ENCODE measurements around the gene GPR61. TPM values are rescaled to one million over a fixed set of nuclear protein-coding genes. Genes with fewer than 3 reads are reported as not detected.
A peak's percentile ranks its signal among the peaks of the same experiment; 100 is the strongest.

GPR61 gene
- total RNA-seq = under 1 TPM in 1 of 2 experiments, not detected in 1; 0.34 TPM

GRCh38 chr1:109539676-109540075, at the start of gene GPR61:
GPR61 (plus strand) TSS chr1:109539872; CDS start chr1:109543023, 3,151 bp downstream.
- Mint-ChIP-seq H3K27ac (no peak within 1 kb of the TSS), H3K4me3 (no peak within 1 kb of the TSS), H3K4me1 (no peaks in the 10 kb centered on the region), H3K36me3 (ENCODE audit: low read depth) (no peaks in the 10 kb centered on the region), H3K9me3 (ENCODE audit: low read depth) (no peaks in the 10 kb centered on the region), H3K27me3 (no peaks in the 10 kb centered on the region)
- CTCF ChIA-PET = interaction anchor here (0.6 to 21.9 kb wide), 7 partner anchors 7 to 237 kb away, joined by 3 to 864 read pairs (median 3); partner anchors contain the start of genes AMIGO1 and CYB561D1
- POLR2A ChIA-PET = no interaction called here
- DNase-seq (no peak), ATAC-seq (no peak)
- intact Hi-C loops (cut with DNase I, micrococcal nuclease) = no loop called here

- peak; percentile 27 for ATAC-seq
- no peak overlapping the region for H3K4me3 Mint-ChIP-seq
- H3K9me3 Mint-ChIP-seq (ENCODE audit: low read depth) = no peaks in the 10 kb centered on the region
- DNase-seq = peak; percentile 81
- H3K27ac Mint-ChIP-seq = no peak overlapping the region
- H3K27me3 Mint-ChIP-seq = no peaks in the 10 kb centered on the region
- ChIA-PET POLR2A (interaction anchor here (1.2 kb wide), 1 partner anchor 39 kb away, joined by 4 read pairs; no protein-coding TSS in a partner anchor), CTCF (interaction anchor here (0.6 to 26.9 kb wide), 17 partner anchors 8 to 974 kb away, joined by 3 to 864 read pairs (median 4); partner anchors contain the start of genes AMIGO1, GPR61 and PSMA5)
- intact Hi-C loops (cut with DNase I, micrococcal nuclease) = loop anchor here (5.0 kb wide), 3 partner anchors 57 to 542 kb away; partner anchors contain the start of genes GNAI3 (in 1 of the 2), PSRC1 (in 1 of the 2) and STRIP1 (in 1 of the 2)
- peaks cover 15% of the 10 kb centered on the region for H3K36me3 Mint-ChIP-seq (ENCODE audit: low read depth)
- H3K4me1 Mint-ChIP-seq = peaks cover 26% of the 10 kb centered on the region
These were observed 49.4 kb upstream of the GPR61 start for GRCh38 chr1:109490029-109490933.

GRCh38 chr1:109490934-109491302, 48.8 kb upstream of the GPR61 start:
- H3K36me3 Mint-ChIP-seq (ENCODE audit: low read depth) = peaks cover 17% of the 10 kb centered on the region
- DNase-seq (no peak), ATAC-seq (no peak)
- intact Hi-C loops (cut with DNase I, micrococcal nuclease) = loop anchor here (5.0 kb wide), 3 partner anchors 56 to 541 kb away; partner anchors contain the start of genes GNAI3 (in 1 of the 2), PSRC1 (in 1 of the 2) and STRIP1 (in 1 of the 2)
- H3K27me3 Mint-ChIP-seq = no peaks in the 10 kb centered on the region
- H3K27ac Mint-ChIP-seq = no peak overlapping the region
- H3K9me3 Mint-ChIP-seq (ENCODE audit: low read depth) = no peaks in the 10 kb centered on the region
- ChIA-PET CTCF (interaction anchor here (0.7 to 26.9 kb wide), 12 partner anchors 8 to 286 kb away, joined by 3 to 864 read pairs (median 5); partner anchors contain the start of genes AMIGO1, GPR61 and PSMA5), POLR2A (interaction anchor here (0.7 kb wide), 1 partner anchor 57 kb away, joined by 4 read pairs; no protein-coding TSS in a partner anchor)
- H3K4me1 Mint-ChIP-seq = peaks cover 29% of the 10 kb centered on the region
- no peak overlapping the region for H3K4me3 Mint-ChIP-seq

GRCh38 chr1:109491372-109491771, 48.3 kb upstream of the GPR61 start:
- Mint-ChIP-seq H3K4me3 (no peak overlapping the region), H3K9me3 (ENCODE audit: low read depth) (no peaks in the 10 kb centered on the region), H3K36me3 (ENCODE audit: low read depth) (peaks cover 17% of the 10 kb centered on the region), H3K27ac (no peak overlapping the region), H3K4me1 (peaks cover 31% of the 10 kb centered on the region), H3K27me3 (no peaks in the 10 kb centered on the region)
- ATAC-seq (no peak), DNase-seq (no peak)
- intact Hi-C loops (cut with DNase I, micrococcal nuclease) = loop anchor here (5.0 kb wide), 3 partner anchors 56 to 541 kb away; partner anchors contain the start of genes GNAI3 (in 1 of the 2), PSRC1 (in 1 of the 2) and STRIP1 (in 1 of the 2)
- CTCF ChIA-PET = interaction anchor here (0.7 to 26.9 kb wide), 12 partner anchors 8 to 287 kb away, joined by 3 to 864 read pairs (median 5); partner anchors contain the start of genes AMIGO1, GPR61 and PSMA5
- POLR2A ChIA-PET = interaction anchor here (0.7 kb wide), 1 partner anchor 57 kb away, joined by 4 read pairs; no protein-coding TSS in a partner anchor

GRCh38 chr1:109492779-109493178, 46.9 kb upstream of the GPR61 start:
- DNase-seq (no peak), ATAC-seq (no peak)
- no peaks in the 10 kb centered on the region for H3K9me3 Mint-ChIP-seq (ENCODE audit: low read depth)
- ChIA-PET POLR2A (interaction anchor here (1.8 kb wide), 1 partner anchor 9 kb away, joined by 4 read pairs; the partner anchor contains the start of gene ATXN7L2), CTCF (interaction anchor here (0.6 to 26.9 kb wide), 16 partner anchors 10 to 278 kb away, joined by 3 to 864 read pairs (median 4); partner anchors contain the start of genes AMIGO1, ATXN7L2, GNAI3 and GPR61)
- H3K4me1 Mint-ChIP-seq = peaks cover 35% of the 10 kb centered on the region
- H3K27ac Mint-ChIP-seq = no peak overlapping the region
- peaks cover 12% of the 10 kb centered on the region for H3K36me3 Mint-ChIP-seq (ENCODE audit: low read depth)
- H3K27me3 Mint-ChIP-seq = no peaks in the 10 kb centered on the region
- H3K4me3 Mint-ChIP-seq = no peak overlapping the region
- intact Hi-C loops (cut with DNase I, micrococcal nuclease) = loop anchor here (5.0 kb wide), 3 partner anchors 55 to 540 kb away; partner anchors contain the start of genes GNAI3 (in 1 of the 2), PSRC1 (in 1 of the 2) and STRIP1 (in 1 of the 2)

- H3K36me3 Mint-ChIP-seq (ENCODE audit: low read depth) = peaks cover 12% of the 10 kb centered on the region
- no peak for ATAC-seq
- peak overlapping the region; percentile 98 for H3K4me3 Mint-ChIP-seq
- no peak for DNase-seq
- H3K4me1 Mint-ChIP-seq = peaks cover 39% of the 10 kb centered on the region
- ChIA-PET POLR2A (interaction anchor here (1.0 to 1.8 kb wide), 2 partner anchors 9 to 38 kb away, joined by 3 to 4 read pairs; partner anchors contain the start of gene ATXN7L2), CTCF (interaction anchor here (0.6 to 26.9 kb wide), 19 partner anchors 8 to 278 kb away, joined by 3 to 864 read pairs (median 4); partner anchors contain the start of genes AMIGO1, ATXN7L2, GNAI3 and GPR61)
- intact Hi-C loops (cut with DNase I, micrococcal nuclease) = loop anchor here (5.0 kb wide), 3 partner anchors 54 to 539 kb away; partner anchors contain the start of genes GNAI3 (in 1 of the 2), PSRC1 (in 1 of the 2) and STRIP1 (in 1 of the 2)
- no peak overlapping the region for H3K27ac Mint-ChIP-seq
- no peaks in the 10 kb centered on the region for H3K27me3 Mint-ChIP-seq
- no peaks in the 10 kb centered on the region for H3K9me3 Mint-ChIP-seq (ENCODE audit: low read depth)
These were observed 46.4 kb upstream of the GPR61 start for GRCh38 chr1:109493227-109493626.

- intact Hi-C loops (cut with DNase I, micrococcal nuclease) = loop anchor here (1.0 to 5.0 kb wide), 12 partner anchors 11 to 538 kb away; partner anchors contain the start of genes GNAI3 (in 2 of the 2), PSRC1 (in 2 of the 2), AHCYL1 (in 1 of the 2) and AMIGO1 (in 1 of the 2)
- peak; percentile 95 for DNase-seq
- H3K36me3 Mint-ChIP-seq (ENCODE audit: low read depth) = peaks cover 12% of the 10 kb centered on the region
- peak; percentile 89 for ATAC-seq
- no peaks in the 10 kb centered on the region for H3K27me3 Mint-ChIP-seq
- ChIA-PET CTCF (interaction anchor here (0.6 to 26.9 kb wide), 19 partner anchors 8 to 655 kb away, joined by 3 to 864 read pairs (median 5); partner anchors contain the start of genes AMIGO1, AMPD2, ATXN7L2 and GNAI3), POLR2A (interaction anchor here (1.0 to 1.8 kb wide), 3 partner anchors 10 to 68 kb away, joined by 3 to 4 read pairs (median 3); partner anchors contain the start of gene ATXN7L2)
- peaks cover 45% of the 10 kb centered on the region for H3K4me1 Mint-ChIP-seq
- H3K9me3 Mint-ChIP-seq (ENCODE audit: low read depth) = no peaks in the 10 kb centered on the region
- peak within 1 kb of the TSS; percentile 90 for H3K27ac Mint-ChIP-seq
- peak within 1 kb of the TSS; percentile 98 for H3K4me3 Mint-ChIP-seq
These were observed 45.7 kb upstream of the GPR61 start, which contains the start of gene CYB561D1 for GRCh38 chr1:109493805-109494539. CYB561D1 (plus strand) TSS chr1:109494094; CDS start chr1:109494140, 46 bp downstream.

- Mint-ChIP-seq H3K9me3 (ENCODE audit: low read depth) (no peaks in the 10 kb centered on the region), H3K36me3 (ENCODE audit: low read depth) (peaks cover 12% of the 10 kb centered on the region), H3K4me3 (peak overlapping the region; percentile 98), H3K27me3 (no peaks in the 10 kb centered on the region), H3K27ac (no peak overlapping the region), H3K4me1 (peaks cover 62% of the 10 kb centered on the region)
- ATAC-seq (no peak), DNase-seq (no peak)
- ChIA-PET POLR2A (no interaction called here), CTCF (interaction anchor here (1.4 to 26.9 kb wide), 4 partner anchors 13 to 295 kb away, joined by 6 to 864 read pairs (median 180); partner anchors contain the start of genes AMIGO1 and GPR61)
- intact Hi-C loops (cut with DNase I, micrococcal nuclease) = loop anchor here in 1 of 2 experiments (2.0 kb wide), 2 partner anchors 283 to 489 kb away; partner anchors contain the start of genes AHCYL1 and SARS1
These were observed 43.9 kb upstream of the GPR61 start for GRCh38 chr1:109495738-109496137.

- no peak for DNase-seq
- Mint-ChIP-seq H3K9me3 (ENCODE audit: low read depth) (no peaks in the 10 kb centered on the region), H3K4me3 (no peak overlapping the region), H3K36me3 (ENCODE audit: low read depth) (peaks cover 8% of the 10 kb centered on the region), H3K27ac (peak overlapping the region; percentile 56), H3K27me3 (no peaks in the 10 kb centered on the region), H3K4me1 (peaks cover 81% of the 10 kb centered on the region)
- ATAC-seq = no peak
- POLR2A ChIA-PET = interaction anchor here (0.5 to 2.0 kb wide), 8 partner anchors 11 to 583 kb away, joined by 3 to 7 read pairs (median 4); partner anchors contain the start of gene AMIGO1
- CTCF ChIA-PET = interaction anchor here (0.5 to 26.9 kb wide), 14 partner anchors 12 to 304 kb away, joined by 3 to 864 read pairs (median 4); partner anchors contain the start of genes AMIGO1, ATXN7L2, GNAI3 and GPR61
- intact Hi-C loops (cut with DNase I, micrococcal nuclease) = loop anchor here (1.0 kb wide), 1 partner anchor 35 kb away; no protein-coding TSS in a partner anchor
These were observed 42.1 kb upstream of the GPR61 start for GRCh38 chr1:109497449-109498160.
